ENCODE data around the gene VPS37B.
"Not testable (repeated sequence)": the region's sequence is repeated elsewhere in the genome, so short reads cannot be mapped to it uniquely, and the experiment has no call there.

VPS37B gene

DNA sequence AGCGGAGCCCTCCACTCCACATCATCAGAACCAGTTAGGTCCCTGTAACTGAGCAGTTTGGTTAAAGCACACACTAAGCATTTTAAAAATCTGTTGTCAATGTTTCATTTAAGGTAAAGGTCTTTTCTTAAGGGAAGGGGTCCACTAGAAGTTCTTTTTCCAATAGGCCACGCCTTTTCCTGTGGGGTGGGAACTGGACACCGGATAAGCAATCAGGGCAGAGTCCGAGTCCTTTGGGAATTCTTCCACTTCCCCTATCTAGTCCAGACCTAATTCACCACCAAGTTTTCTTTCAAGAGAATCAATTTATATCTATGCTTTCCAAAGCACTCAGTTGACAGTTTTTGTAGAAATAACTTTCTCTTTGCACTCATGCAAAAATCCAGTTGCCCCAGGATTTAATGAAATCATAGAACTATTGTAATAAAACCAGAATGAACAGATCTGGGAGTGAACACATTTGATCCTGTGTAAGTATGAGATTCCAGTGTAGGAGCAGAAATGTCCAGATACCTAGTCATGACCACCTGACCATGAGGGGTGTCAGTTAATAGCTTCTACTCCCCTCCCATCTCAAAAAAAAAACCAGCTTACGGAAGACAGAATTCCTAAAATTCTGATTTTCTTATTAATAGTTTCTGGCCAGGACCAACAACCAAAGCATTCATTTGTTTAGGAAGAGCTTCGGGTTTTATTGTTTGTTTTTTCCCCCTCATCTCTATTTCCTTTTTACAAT is 11.7 kb downstream of the VPS37B start:
- DNase-seq (ENCODE audit: low read depth in 2 of 2, low spot score in 1 of 2), result no peak

- no peak for DNase-seq (ENCODE audit: low read depth in 2 of 2, low spot score in 1 of 2)
These were observed 12.9 kb downstream of the VPS37B start for GRCh38 chr12:122882908-122883558.

GRCh38 chr12:122880668-122881067 is 15.3 kb downstream of the VPS37B start:
- no peak for DNase-seq (ENCODE audit: low read depth in 2 of 2, low spot score in 1 of 2)

- DNase-seq (ENCODE audit: low read depth in 2 of 2, low spot score in 1 of 2), result no peak
These were observed 15.7 kb downstream of the VPS37B start for GRCh38 chr12:122880155-122880667.

DNA sequence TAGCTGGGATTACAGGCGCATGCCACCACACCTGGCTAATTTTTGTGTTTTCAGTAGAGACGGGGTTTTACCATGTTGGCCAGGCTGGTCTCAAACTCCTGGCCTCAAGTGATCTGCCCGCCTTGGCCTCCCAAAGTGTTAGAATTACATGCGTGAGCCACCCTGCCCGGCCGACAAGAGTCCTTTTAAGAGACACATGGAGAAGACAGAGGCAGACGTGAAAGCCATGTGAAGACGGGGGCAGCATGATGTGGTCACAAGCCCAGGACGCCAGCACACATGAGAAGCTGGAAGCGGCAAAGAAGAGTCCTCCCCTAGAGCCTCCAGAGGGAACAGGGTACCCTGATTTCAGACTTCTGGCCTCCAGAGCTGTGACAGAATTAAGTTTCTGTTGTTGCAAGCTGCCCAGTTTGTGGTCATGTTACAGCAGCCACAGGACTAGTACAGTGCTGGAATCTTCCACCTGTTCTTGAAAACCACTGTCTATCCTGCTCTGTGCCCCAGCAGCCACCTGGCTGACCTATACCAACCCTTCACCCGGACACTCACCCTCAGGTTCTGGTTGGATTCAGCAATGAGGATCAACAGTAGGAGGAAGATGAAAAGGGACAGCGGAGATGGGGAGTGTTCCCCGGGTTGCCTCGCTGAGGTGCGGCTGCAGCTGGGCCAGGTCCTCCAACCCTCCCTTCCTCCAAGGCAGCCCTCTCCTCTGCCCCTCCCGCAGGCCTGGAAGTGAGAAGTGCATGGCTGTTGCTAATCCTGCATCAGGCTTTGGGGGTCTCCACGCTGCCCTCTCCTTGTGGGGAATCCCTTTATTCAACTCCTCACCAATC is 16.9 kb downstream of the VPS37B start:
- DNase-seq (ENCODE audit: low read depth in 2 of 2, low spot score in 1 of 2), result no peak

DNA sequence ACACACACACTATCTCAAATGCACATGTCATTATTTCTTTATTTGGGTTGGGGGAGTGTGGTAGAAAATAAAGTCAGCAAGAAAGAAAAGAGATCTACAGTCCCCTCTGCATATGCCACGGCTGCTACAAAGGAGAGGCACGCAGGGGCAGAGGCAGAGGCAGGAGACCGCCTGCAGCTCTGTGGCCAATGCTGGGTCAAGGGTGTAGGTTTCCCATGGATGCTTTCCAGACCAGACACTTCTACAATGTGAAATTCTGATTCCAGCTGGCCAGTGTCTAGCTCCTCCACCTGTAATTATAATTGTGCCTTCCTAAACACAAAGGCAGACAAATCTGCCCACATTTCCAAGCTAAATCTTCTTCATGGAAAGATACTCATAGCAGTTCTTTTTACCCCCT is 19.2 kb downstream of the VPS37B start:
- DNase-seq (ENCODE audit: low read depth in 2 of 2, low spot score in 1 of 2), result no peak

GRCh38 chr12:122876281-122876680 is 19.6 kb downstream of the VPS37B start:
- not testable (repeated sequence) for DNase-seq (ENCODE audit: low read depth in 2 of 2, low spot score in 1 of 2)

DNA sequence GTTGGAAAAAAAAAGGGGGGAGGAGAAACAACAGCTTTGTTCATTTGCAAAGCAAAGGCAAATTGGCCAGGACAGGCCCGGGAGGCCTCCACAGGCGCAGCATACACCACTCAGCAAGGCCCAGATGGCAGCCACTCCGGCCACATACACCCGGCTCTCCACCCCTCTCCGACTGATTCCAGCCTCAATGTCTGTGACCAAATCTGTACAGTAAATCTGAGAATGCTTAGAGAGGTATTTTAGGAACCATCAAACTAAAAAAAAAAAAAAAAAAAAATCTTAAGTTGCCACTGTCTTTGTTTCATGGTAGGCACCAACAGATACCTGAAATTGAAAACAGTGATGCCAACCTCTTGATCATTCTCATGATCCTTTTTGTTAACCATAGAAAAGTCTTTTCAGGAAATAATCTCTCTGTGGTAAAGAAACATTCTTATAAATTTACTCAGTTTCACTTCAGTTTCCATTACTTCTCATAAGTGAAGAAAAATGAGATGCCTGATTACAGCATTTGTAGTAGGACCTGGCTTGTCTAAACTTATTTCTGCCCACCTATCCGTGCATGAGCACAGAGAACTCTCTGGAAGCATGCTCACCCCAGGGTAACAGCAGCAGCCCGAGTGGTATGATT is 20.2 kb downstream of the VPS37B start:
- DNase-seq (ENCODE audit: low read depth in 2 of 2, low spot score in 1 of 2), result no peak

- no peak for DNase-seq (ENCODE audit: low read depth in 2 of 2, low spot score in 1 of 2)
These were observed 21.8 kb downstream of the VPS37B start for GRCh38 chr12:122874081-122874480.

- DNase-seq (ENCODE audit: low read depth in 2 of 2, low spot score in 1 of 2), result no peak
These were observed 22.4 kb downstream of the VPS37B start for GRCh38 chr12:122873540-122873939.

DNA sequence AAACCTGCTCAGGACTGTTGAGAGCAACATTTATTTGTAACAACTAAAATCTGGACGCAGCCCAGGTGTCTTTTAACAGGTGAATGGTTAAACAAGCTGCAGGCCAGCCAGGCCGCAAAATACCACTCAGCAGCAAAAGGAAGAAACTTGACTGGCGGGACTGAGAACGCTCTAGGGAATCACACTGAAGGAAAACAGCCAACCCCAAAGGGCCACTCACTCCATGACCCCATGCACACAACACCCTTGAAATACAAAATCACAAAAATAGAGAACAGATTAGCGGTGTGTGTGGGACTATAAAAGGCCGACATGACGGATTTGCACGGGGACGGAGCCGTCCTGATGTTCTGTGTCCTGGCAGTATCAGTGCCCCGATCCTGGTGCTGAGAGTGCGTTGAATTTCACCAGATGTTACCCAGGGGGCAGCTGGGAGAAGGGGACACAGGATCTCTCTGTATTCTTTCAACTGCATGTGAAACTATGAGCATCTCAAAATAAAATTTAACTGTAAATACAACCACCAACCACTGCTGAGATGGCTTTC is 23.0 kb downstream of the VPS37B start:
- DNase-seq (ENCODE audit: low read depth in 2 of 2, low spot score in 1 of 2), result no peak

DNA sequence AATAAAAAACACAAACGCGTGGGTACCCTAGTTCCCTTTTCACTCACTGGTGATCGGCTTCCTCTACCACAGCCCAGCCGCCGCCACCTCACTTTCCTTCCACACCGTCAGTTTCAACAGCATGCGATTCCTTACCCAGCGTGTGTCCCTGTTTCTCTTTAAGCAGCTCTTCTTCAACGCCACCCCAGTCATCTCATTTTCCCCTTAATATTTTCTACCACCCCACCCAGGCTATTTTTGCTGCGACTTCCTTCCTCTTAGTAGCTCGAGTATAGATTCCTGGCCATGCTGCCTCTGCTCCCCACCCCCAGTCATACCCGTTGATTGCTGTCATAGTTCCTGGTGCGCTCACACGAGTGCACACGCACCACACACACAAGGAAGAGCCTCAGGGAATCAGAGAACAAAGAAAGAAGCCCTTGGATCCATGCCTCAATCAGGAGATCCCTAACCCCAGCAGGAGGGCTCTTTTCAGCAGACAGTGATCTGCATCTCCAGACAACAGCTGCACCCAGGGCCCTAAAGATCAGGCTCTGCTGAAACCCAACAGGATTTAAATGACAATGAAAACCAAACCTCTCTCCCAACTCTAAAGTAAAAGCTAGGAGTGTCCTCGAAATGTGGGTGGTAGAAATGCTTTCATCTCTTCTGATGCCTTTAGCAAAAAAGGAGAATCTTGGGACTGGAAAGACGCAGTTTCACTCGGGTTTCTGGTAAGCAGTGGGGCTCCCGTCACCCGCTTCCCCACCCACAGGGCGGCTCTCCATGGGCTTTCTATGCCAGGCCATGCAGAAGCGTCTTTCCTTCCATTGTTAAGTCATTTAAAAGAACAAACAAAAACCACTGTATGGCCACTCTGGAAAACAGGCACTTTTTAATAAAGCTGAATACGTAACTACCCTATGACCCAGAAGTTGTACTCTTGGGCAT is 23.8 kb downstream of the VPS37B start:
- DNase-seq (ENCODE audit: low read depth in 2 of 2, low spot score in 1 of 2), result no peak

- no peak for DNase-seq (ENCODE audit: low read depth in 2 of 2, low spot score in 1 of 2)
These were observed 24.9 kb downstream of the VPS37B start for GRCh38 chr12:122870867-122871664.

DNA sequence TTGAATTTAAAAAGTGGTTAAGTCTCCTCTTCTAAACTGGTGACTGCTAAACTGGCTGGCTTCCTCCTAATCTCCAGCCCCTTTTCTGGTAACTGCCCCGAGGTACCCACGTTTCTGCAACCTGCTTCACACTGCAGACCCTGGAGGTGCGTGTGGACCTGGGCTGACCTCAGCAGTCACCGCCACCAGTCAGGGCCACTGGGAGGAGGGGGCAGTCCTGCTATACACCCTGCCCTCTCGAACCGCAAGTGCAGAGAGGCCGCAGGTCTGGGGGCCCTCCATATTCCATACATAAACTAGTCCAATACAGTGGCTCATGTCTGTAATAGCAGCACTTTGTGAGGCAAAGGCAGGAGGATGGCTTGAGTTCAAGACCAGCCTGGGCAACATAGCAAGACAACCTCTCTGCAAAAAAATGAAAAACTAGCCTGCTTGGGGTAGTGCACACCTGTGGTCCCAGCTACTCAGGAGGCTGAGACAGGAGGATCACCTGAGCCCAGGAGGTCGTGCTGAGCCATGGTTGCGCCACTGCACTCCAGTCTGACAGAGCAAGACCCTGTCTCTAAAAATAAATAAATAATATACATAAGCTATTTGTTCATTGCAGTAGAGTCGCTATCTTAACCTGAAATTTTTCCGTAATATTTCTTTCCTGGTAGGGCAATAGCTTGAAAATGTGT is 25.6 kb downstream of the VPS37B start:
- DNase-seq (ENCODE audit: low read depth in 2 of 2, low spot score in 1 of 2), result no peak

DNA sequence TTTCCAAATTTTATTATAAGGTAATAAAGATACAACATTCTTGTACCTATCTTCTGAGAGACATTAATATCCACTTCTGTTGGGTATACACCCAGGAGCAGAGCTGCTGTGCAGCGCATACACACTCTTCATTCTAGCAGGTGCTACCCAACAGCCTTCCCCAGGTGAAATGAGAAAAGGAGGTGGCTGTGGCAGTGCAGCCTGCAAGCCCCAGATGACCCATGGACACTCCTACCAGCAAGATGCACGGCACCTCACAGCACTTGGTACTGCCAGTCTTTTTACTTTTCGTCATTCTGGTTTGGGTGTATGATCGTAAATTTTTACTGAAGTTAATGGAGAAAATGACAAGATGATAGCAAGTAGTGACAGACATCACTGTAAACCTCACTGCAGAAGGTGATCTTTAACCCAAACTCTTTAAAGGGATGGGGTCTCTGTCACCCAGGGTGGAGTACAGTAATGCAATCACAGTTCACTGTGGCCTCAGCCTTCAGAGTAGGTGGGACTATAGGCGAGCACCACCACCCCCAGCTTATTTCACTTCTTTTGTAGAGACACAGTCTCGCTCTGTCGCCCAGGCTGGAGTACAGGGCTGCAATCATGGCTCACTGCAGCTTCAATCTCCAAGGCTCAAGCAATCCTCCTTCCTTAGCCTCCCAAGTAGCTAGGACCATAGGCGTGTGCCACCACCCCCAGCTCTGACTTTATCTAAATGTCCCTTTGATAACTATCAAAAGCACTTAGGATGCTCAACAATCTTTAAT is 26.5 kb downstream of the VPS37B start:
- no peak for DNase-seq (ENCODE audit: low read depth in 2 of 2, low spot score in 1 of 2)

DNA sequence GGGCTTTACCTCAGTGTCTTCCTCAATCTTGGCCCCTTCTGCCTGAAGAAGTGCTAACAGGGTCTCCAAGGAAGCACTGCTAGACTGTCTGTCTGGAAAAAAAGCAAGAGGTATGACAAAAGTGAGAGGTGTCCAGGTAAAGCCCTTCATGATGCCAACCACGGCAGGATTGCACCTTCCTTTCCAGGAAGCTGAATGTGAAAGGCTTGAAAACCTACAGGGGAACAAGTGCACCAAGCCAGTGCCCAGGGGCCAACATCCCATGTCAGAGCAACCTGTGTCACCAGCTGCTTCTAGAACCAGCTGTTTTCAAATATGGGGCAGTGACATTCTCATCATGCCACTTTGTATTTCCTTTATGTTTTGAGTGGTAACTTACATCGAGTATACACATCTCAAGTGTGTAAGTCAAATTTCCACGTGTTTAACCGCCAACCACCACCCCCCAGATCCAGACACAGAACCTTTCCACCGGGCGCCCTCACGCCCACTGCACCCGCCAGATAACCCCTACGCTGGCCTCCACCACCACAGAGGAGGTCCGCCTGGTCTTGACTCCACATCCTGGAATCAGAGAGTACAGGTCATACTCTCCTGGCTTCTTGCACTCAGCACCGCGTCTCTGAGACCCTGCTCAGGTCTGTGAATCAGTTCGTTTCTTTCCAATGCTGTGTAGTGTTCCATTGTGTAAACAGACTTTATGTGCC is 27.3 kb downstream of the VPS37B start:
- no peak for DNase-seq (ENCODE audit: low read depth in 2 of 2, low spot score in 1 of 2)

All from stimulated activated CD8-positive, alpha-beta memory T cell treated with anti-CD3 and anti-CD28 coated beads, Interleukin-4, amount 100 ng/mL, for 4 hours (primary cell).